GM10266 (cell line): ENCODE data around the gene JMJD6.
A peak's percentile ranks its signal among the peaks of the same experiment; 100 is the strongest.
"Not testable (repeated sequence)": the region's sequence is repeated elsewhere in the genome, so short reads cannot be mapped to it uniquely, and the experiment has no call there.

Experiments used
- DNase-seq: peaks from one replicate; pipeline ENCODE4 v3.0.0; 2012; ENCODE audit errors: extremely low spot score
- CTCF ChIP-seq: IDR thresholded peaks from 2 replicates; pipeline ENCODE4 v1.5.1; 2012; ENCODE audit warnings: mild to moderate bottlenecking, low read depth; ENCODE audit not compliant: control insufficient read depth, insufficient read depth; ENCODE audit errors: missing control alignments

JMJD6 gene

GRCh38 chr17:76735586-76736348, 9.4 kb upstream of the JMJD6 start:
- DNase-seq = no peak
- no peak for TF ChIP-seq CTCF

- no peak for TF ChIP-seq CTCF
- DNase-seq = peak; percentile 45
These were observed 8.6 kb upstream of the JMJD6 start for GRCh38 chr17:76735006-76735405.

- TF ChIP-seq CTCF = no peak
- no peak for DNase-seq
These were observed 7.9 kb upstream of the JMJD6 start for GRCh38 chr17:76734080-76734840.

- DNase-seq = no peak
- no peak for TF ChIP-seq CTCF
These were observed 7.2 kb upstream of the JMJD6 start for GRCh38 chr17:76733618-76733957.

GRCh38 chr17:76732734-76733617, 6.6 kb upstream of the JMJD6 start:
- no peak for TF ChIP-seq CTCF
- DNase-seq = no peak

GRCh38 chr17:76731800-76732733, 5.7 kb upstream of the JMJD6 start:
- DNase-seq = not testable (repeated sequence)
